ENCODE results near the gene NTRK1.

NTRK1 gene

DNA sequence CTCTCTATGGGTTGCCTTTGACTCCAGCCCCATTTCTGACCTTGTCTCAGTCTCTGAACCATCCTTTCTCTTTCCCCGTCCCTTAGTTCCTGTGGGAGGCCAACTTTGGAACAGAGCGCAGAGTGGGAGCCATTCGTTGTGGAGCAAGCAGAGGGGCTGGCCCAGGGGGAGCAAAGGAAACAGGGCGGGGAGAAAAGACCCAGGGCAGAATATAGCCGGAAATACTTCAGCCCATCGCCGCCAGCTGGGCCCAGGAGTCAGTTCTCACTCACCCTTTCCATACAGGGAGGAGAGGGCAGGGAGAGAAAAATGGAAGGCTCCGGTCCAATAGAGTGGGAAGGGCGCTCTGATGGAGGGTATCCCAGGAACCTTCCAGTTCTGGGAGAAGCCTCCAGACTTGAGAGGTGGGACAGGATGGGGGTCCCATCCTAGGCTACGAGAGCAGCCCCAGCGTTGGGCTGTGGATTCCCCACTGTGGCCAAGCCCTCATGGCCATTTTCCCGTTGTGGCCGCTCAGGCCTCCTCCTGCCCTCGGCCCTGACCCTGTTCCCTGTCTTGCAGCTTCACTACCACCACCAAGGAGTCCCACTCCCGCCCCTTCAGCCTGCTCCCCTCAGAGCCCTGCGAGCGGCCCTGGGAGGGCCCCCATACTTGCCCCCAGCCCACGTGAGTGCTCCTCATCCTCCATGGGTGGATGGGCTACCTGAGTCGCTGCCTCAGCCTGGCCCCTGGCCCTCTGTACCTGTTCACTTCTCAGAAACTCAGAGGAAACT is 43.7 kb downstream of the NTRK1 start:
- H3K27ac ChIP-seq: peak overlapping the region; percentile 80; the same call in 1 of the 2 replicates
- no peak for DNase-seq (ENCODE audit: low spot score)
- POLR2A ChIA-PET (ENCODE audit: low non-redundant PET): no interaction called here
- TF ChIP-seq, protein P1, sequence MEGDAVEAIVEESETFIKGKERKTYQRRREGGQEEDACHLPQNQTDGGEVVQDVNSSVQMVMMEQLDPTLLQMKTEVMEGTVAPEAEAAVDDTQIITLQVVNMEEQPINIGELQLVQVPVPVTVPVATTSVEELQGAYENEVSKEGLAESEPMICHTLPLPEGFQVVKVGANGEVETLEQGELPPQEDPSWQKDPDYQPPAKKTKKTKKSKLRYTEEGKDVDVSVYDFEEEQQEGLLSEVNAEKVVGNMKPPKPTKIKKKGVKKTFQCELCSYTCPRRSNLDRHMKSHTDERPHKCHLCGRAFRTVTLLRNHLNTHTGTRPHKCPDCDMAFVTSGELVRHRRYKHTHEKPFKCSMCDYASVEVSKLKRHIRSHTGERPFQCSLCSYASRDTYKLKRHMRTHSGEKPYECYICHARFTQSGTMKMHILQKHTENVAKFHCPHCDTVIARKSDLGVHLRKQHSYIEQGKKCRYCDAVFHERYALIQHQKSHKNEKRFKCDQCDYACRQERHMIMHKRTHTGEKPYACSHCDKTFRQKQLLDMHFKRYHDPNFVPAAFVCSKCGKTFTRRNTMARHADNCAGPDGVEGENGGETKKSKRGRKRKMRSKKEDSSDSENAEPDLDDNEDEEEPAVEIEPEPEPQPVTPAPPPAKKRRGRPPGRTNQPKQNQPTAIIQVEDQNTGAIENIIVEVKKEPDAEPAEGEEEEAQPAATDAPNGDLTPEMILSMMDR (conservative IDR thresholded peaks at IDR 0.05; ENCODE audit: low read depth): no peak
- CTCF ChIA-PET: no interaction called here

DNA sequence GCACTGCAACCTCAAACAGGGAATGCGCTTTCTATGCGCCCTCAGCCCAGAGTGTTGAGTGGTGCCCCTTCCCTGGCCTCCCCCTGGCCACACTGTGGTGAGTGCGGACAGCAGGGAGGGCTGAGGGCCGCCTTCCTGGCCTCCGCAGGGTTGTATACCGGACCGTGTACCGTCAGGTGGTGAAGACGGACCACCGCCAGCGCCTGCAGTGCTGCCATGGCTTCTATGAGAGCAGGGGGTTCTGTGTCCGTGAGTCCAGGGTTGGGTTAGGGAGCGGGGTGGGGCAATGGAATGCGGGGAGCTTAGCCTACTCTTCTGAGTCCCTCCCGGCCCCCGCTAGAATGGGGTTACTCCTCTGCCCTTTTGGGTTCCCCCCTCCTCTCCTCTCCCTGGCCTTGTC is 44.5 kb downstream of the NTRK1 start:
- H3K27ac ChIP-seq: peak overlapping the region; percentile 80
- TF ChIP-seq, protein P1 (conservative IDR thresholded peaks at IDR 0.05; ENCODE audit: low read depth): no peak
- POLR2A ChIA-PET (ENCODE audit: low non-redundant PET): interaction anchor here (0.6 kb wide), 1 partner anchor 244 kb away, joined by 4 read pairs; no protein-coding TSS in a partner anchor
- DNase-seq (ENCODE audit: low spot score): no peak
- CTCF ChIA-PET: no interaction called here

DNA sequence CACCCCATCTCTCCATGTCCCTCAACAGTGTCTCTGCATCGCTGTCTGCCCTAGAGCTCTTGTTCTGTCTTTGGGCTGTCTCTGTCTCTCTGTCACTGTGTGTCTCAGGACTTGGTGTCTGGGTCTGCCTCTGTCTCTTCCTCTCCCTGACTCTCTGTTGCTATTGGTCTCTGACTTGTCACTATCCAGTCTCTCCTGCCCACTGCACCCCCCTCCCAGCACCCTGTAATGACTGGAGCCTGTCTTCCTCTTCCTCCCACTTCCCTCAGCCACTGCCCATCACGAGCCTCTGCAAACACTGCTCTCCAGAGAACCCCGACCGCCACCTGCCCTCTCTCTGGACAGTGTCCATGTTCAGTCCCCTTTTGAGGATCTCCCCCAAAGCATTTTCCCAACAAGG is 45.0 kb downstream of the NTRK1 start:
- POLR2A ChIA-PET (ENCODE audit: low non-redundant PET): interaction anchor here (0.6 kb wide), 1 partner anchor 245 kb away, joined by 4 read pairs; no protein-coding TSS in a partner anchor
- no peak for DNase-seq (ENCODE audit: low spot score)
- peak overlapping the region; percentile 80 for H3K27ac ChIP-seq
- TF ChIP-seq, protein P1 (conservative IDR thresholded peaks at IDR 0.05; ENCODE audit: low read depth): no peak
- CTCF ChIA-PET: no interaction called here

DNA sequence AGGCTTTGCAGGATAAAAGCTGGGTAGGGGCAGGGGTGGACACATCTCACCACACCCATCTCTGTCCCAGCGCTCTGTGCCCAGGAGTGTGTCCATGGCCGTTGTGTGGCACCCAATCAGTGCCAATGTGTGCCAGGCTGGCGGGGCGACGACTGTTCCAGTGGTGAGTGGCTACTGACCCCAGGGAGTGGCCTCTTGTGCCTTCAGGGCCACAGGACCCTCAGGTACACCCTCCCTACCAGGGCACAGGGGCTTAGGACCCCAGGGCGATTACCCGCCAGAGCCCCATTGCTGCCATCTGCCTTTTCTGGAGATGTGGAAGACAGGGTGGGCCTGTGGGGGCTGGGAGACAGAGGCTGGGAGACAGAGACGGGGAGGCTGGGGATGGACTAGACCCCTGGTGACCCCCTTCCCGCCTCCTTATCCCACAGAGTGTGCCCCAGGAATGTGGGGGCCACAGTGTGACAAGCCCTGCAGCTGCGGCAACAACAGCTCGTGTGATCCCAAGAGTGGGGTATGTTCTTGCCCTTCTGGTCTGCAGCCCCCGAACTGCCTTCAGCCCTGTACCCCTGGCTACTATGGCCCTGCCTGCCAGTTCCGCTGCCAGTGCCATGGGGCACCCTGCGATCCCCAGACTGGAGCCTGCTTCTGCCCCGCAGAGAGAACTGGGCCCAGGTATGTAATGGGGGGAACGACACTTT is 45.7 kb downstream of the NTRK1 start:
- TF ChIP-seq, protein P1 (conservative IDR thresholded peaks at IDR 0.05; ENCODE audit: low read depth): no peak
- peak overlapping the region; percentile 80 for H3K27ac ChIP-seq
- ChIA-PET POLR2A (ENCODE audit: low non-redundant PET) (no interaction called here), CTCF (no interaction called here)
- DNase-seq (ENCODE audit: low spot score): no peak

DNA sequence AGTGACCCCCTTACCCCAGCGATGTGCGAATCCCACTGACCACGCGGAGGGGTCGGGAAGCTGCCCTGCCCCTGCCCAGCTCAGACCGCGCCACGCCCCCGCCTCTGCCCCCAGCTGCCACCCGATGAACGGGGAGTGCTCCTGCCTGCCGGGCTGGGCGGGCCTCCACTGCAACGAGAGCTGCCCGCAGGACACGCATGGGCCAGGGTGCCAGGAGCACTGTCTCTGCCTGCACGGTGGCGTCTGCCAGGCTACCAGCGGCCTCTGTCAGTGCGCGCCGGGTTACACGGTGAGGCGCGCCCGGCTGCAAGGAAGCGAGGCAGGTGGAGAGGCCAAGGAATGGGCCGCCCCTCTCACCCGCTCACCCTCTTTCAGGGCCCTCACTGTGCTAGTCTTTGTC is 47.9 kb downstream of the NTRK1 start:
- ChIA-PET CTCF (interaction anchor here (1.0 to 1.3 kb wide), 2 partner anchors 18 to 19 kb away, joined by 3 read pairs; no protein-coding TSS in a partner anchor), POLR2A (ENCODE audit: low non-redundant PET) (no interaction called here)
- TF ChIP-seq, protein P1 (conservative IDR thresholded peaks at IDR 0.05; ENCODE audit: low read depth): no peak
- DNase-seq (ENCODE audit: low spot score): no peak
- peak overlapping the region; percentile 80 for H3K27ac ChIP-seq

DNA sequence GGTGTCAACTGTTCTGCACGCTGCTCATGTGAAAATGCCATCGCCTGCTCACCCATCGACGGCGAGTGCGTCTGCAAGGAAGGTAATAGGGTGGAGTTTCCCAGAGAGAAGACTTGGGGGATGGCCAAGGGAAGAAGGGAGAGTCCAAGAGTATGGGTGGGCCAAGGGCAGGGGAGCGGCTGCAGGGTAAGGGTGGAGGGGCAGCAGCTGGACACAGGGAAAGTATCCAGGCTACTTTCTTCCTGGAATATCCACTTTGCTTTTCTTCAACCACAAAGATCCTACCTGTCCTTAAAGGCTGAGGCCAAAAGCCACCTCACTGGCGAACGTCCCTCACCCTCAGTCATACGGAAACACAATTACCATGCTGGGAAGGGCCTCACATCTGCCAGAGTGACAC is 48.3 kb downstream of the NTRK1 start:
- TF ChIP-seq, protein P1 (conservative IDR thresholded peaks at IDR 0.05; ENCODE audit: low read depth): no peak
- H3K27ac ChIP-seq: peak overlapping the region; percentile 80
- POLR2A ChIA-PET (ENCODE audit: low non-redundant PET): no interaction called here
- CTCF ChIA-PET: interaction anchor here (1.0 to 1.3 kb wide), 2 partner anchors 18 to 19 kb away, joined by 3 read pairs; no protein-coding TSS in a partner anchor
- DNase-seq (ENCODE audit: low spot score): no peak
